Measurements from ENCODE around the gene CCDC85B.

CCDC85B gene

DNA sequence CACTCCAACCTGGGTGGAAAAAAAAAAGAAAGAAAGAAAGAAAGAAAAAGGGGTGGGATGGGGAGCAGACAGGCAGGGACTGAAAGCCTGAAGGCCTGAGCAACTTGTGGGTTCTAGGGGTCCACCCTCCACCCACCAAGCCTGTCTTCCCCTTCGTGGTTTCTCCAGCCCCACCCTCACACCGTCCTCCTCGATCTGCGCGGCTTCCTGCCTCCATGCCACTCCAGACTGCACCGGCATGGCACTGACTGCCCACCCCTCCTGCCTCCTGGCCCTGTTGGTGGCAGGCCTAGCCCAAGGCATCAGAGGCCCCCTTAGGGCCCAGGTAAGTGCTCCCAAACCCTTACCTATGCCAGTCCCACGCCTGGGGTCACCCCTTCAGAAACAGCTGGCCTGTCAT lies 10.9 kb upstream of the CCDC85B start, which contains the start of gene CTSW:
Gene CTSW (plus strand): TSS at position 221 of the 400 bp plus-strand sequence. CDS start 18 bp downstream, at position 239.
- in situ Hi-C loops (cut with MboI; ENCODE audit: low sequenced_read_pairs, unreplicated experiment), result loop anchor here (5.0 kb wide), 1 partner anchor 108 kb away; no protein-coding TSS in a partner anchor
- TF ChIP-seq, protein P1, sequence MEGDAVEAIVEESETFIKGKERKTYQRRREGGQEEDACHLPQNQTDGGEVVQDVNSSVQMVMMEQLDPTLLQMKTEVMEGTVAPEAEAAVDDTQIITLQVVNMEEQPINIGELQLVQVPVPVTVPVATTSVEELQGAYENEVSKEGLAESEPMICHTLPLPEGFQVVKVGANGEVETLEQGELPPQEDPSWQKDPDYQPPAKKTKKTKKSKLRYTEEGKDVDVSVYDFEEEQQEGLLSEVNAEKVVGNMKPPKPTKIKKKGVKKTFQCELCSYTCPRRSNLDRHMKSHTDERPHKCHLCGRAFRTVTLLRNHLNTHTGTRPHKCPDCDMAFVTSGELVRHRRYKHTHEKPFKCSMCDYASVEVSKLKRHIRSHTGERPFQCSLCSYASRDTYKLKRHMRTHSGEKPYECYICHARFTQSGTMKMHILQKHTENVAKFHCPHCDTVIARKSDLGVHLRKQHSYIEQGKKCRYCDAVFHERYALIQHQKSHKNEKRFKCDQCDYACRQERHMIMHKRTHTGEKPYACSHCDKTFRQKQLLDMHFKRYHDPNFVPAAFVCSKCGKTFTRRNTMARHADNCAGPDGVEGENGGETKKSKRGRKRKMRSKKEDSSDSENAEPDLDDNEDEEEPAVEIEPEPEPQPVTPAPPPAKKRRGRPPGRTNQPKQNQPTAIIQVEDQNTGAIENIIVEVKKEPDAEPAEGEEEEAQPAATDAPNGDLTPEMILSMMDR (IDR thresholded peaks at IDR 0.05; ENCODE audit: borderline replicate concordance, control extremely low read depth, extremely low read depth, insufficient read depth, missing control alignments), result no peak
- DNase-seq (ENCODE audit: low spot score), result no peak

DNA sequence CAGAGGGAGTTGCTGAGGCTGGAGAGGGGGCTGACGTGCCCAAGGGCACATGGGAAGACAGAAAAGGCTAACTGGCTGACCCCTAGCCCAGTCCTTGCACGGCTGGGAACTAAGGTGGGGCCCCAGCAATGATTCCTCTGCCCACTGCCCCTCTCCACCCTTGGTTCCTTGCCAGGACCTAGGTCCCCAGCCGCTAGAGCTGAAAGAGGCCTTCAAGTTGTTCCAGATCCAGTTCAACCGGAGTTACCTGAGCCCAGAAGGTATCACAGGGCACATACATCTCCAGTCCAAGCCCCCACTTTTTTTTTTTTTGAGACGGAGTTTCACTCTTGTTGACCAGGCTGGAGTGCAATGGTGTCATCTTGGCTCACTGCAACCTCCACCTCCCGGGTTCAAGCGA lies 10.4 kb upstream of the CCDC85B start:
- no peak for DNase-seq (ENCODE audit: low spot score)
- TF ChIP-seq, protein P1 (IDR thresholded peaks at IDR 0.05; ENCODE audit: borderline replicate concordance, control extremely low read depth, extremely low read depth, insufficient read depth, missing control alignments), result no peak
- in situ Hi-C loops (cut with MboI; ENCODE audit: low sequenced_read_pairs, unreplicated experiment), result loop anchor here (5.0 kb wide), 1 partner anchor 107 kb away; no protein-coding TSS in a partner anchor

DNA sequence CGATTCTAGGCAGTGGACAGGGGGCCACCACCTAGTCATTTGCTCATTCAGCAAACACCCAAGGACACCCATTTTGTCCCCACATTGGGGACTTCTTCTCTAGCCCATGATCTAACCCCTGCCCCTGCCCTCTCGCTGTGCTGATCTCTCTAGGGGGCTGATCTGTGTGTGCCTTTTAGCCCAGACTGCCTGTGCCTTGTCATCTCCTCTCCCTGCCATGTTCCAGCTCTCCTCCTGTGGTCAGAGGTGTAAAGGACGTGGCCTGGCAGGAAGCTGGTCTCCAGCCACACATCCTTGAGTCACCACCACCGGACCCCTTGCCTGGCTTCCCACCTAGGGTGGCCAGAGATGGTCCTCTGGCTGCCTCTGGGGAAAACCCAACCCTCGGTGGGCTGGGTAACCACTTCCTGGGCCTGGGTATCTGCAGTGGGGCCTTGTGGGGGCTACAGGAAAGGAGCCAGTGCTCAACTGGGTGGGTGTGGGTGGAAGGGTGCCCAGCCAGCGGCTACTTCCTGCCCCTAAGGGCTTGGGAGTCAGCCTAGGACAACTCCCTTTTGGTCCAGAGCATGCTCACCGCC lies 9.5 kb upstream of the CCDC85B start:
- TF ChIP-seq, protein P1 (IDR thresholded peaks at IDR 0.05; ENCODE audit: borderline replicate concordance, control extremely low read depth, extremely low read depth, insufficient read depth, missing control alignments), result no peak
- in situ Hi-C loops (cut with MboI; ENCODE audit: low sequenced_read_pairs, unreplicated experiment), result loop anchor here (5.0 kb wide), 1 partner anchor 106 kb away; no protein-coding TSS in a partner anchor
- no peak for DNase-seq (ENCODE audit: low spot score)

DNA sequence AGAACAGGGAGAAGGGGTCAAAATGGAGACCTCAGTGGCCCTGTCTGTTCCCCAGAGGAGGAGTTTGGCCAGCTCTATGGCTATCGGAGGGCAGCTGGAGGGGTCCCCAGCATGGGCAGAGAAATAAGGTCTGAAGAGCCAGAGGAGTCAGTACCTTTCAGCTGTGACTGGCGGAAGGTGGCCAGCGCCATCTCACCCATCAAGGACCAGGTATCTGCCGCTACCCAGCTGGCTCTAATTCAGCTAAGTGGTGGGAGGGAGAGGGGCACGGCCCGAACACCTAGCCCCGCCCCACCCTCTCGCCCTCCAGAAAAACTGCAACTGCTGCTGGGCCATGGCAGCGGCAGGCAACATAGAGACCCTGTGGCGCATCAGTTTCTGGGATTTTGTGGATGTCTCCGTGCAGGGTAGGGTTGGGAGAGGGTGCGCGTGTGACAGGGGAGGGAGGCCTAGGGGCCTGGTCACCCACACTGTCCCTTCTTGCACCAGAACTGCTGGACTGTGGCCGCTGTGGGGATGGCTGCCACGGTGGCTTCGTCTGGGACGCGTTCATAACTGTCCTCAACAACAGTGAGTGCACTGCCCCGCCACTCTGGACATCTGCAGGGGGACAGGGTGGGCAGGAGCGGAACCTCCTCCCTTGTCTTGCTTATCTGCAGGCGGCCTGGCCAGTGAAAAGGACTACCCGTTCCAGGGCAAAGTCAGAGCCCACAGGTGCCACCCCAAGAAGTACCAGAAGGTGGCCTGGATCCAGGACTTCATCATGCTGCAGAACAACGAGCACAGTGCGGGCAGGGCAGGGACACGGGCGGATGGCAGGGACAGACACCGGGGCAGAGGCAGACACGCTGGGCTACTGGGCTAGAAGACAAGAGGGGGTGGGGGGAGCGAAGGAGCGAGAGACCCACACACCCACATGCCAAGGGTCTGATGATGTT lies 8.1 kb upstream of the CCDC85B start:
- in situ Hi-C loops (cut with MboI; ENCODE audit: low sequenced_read_pairs, unreplicated experiment), result loop anchor here (5.0 kb wide), 1 partner anchor 105 kb away; no protein-coding TSS in a partner anchor
- DNase-seq (ENCODE audit: low spot score), result no peak
- TF ChIP-seq, protein P1 (IDR thresholded peaks at IDR 0.05; ENCODE audit: borderline replicate concordance, control extremely low read depth, extremely low read depth, insufficient read depth, missing control alignments), result no peak

DNA sequence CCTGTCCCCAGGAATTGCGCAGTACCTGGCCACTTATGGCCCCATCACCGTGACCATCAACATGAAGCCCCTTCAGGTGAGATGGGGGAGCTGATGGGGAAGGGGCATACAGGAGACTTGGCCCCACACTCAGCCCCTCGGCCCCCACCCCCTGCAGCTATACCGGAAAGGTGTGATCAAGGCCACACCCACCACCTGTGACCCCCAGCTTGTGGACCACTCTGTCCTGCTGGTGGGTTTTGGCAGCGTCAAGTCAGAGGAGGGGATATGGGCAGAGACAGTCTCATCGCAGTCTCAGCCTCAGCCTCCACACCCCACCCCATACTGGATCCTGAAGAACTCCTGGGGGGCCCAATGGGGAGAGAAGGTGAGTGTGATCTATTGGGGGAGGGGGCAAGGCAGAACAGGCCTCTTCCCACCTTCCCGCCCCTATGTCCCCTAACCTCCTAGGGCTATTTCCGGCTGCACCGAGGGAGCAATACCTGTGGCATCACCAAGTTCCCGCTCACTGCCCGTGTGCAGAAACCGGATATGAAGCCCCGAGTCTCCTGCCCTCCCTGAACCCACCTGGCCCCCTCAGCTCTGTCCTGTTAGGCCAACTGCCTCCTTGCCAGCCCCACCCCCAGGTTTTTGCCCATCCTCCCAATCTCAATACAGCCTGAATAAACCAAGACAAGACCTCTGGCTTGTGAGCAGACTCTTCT lies 7.3 kb upstream of the CCDC85B start:
- in situ Hi-C loops (cut with MboI; ENCODE audit: low sequenced_read_pairs, unreplicated experiment), result loop anchor here (5.0 kb wide), 1 partner anchor 104 kb away; no protein-coding TSS in a partner anchor
- DNase-seq (ENCODE audit: low spot score), result no peak
- TF ChIP-seq, protein P1 (IDR thresholded peaks at IDR 0.05; ENCODE audit: borderline replicate concordance, control extremely low read depth, extremely low read depth, insufficient read depth, missing control alignments), result no peak

Data from GM13976 (cell line).